Measurements from ENCODE around the gene TMEM245. TPM values are rescaled to one million over a fixed set of nuclear protein-coding genes. Genes with fewer than 3 reads are reported as not detected.

Gene TMEM245
- total and polyA plus RNA-seq, 2 donors (not counting 3 experiments of a cell fraction or from before 2014, with no cell fraction given): 44.2 to 48.0 TPM

- POLR2A ChIA-PET: no interaction called here
- Histone ChIP-seq H3K36me3 (ENCODE audit: control insufficient read depth in 2 of 2, extremely low read depth in 1 of 2, insufficient read depth in 2 of 2, low read length in 2 of 2) (peaks cover 0 to 5% of the 10 kb centered on the region in 2 experiments), H3K4me1 (ENCODE audit: control insufficient read depth, extremely low read depth, insufficient read depth, low read length) (peaks cover 18% of the 10 kb centered on the region), H3K9me1 (replicated peaks; ENCODE audit: control insufficient read depth, extremely low read depth, insufficient read depth, low read length) (no peaks in the 10 kb centered on the region), H3K27me3 (ENCODE audit: control insufficient read depth in 2 of 2, insufficient read depth in 2 of 2, low read length in 2 of 2) (no peaks in the 10 kb centered on the region), H2AFZ (ENCODE audit: low read depth, low read length) (no peak overlapping the region), H3K4me2 (ENCODE audit: insufficient read depth, low read length) (no peak overlapping the region), H3K9ac (replicated peaks; ENCODE audit: extremely low read depth, insufficient read depth, low read length) (no peak overlapping the region), H3K4me3 (replicated peaks in 1 of 3; ENCODE audit: insufficient read depth in 1 of 3, low read depth in 1 of 3, low read length in 3 of 3) (no peak overlapping the region), H3K9me3 (replicated peaks; ENCODE audit: control insufficient read depth, insufficient read depth, low read length) (no peaks in the 10 kb centered on the region), H3K27ac (ENCODE audit: insufficient read depth, low read depth, low read length) (no peak overlapping the region), H4K20me1 (replicated peaks; ENCODE audit: control insufficient read depth, extremely low read depth, insufficient read depth, low read length) (no peaks in the 10 kb centered on the region), H3K79me2 (ENCODE audit: control insufficient read depth, insufficient read depth, low read length) (peaks cover 2% of the 10 kb centered on the region)
- CTCF ChIA-PET: no interaction called here
- BruUV-seq (replicated peaks): no TSS peak
- FAIRE-seq (no peak), DNase-seq (ENCODE audit: low read depth, low spot score) (no peak)
- dilution Hi-C loops (cut with MboI; ENCODE audit: extremely low pct_ligation_motif_present, low sequenced_read_pairs) (no loop called here), intact Hi-C loops (cut with micrococcal nuclease) (no loop called here)
- TF ChIP-seq EZH2 (IDR thresholded peaks at IDR 0.05; ENCODE audit: borderline replicate concordance, low read depth, low read length, severe bottlenecking): no peak
- no peak for TF ChIP-seq CTCF (IDR thresholded peaks at IDR 0.05; ENCODE audit: extremely low read depth in 1 of 2, insufficient read depth in 1 of 2, low read depth in 1 of 2, low read length in 2 of 2)
- no peak for TF ChIP-seq POLR2AphosphoS5 (IDR thresholded peaks at IDR 0.05; ENCODE audit: insufficient read depth, low read depth, low read length)
- no peak for TF ChIP-seq GATA2 (IDR thresholded peaks at IDR 0.05; ENCODE audit: insufficient read depth, insufficient read length, low read depth, low read length)
- no peak for TF ChIP-seq POLR2A (IDR thresholded peaks at IDR 0.05; ENCODE audit: low read depth, low read length)
- no peak for TF ChIP-seq FOS (IDR thresholded peaks at IDR 0.05; ENCODE audit: borderline replicate concordance, insufficient read depth, low read length)
- no peak for TF ChIP-seq MAX (IDR thresholded peaks at IDR 0.05; ENCODE audit: insufficient read depth, insufficient read length)
These were observed 88.5 kb downstream of the TMEM245 start for GRCh38 chr9:109031241-109031640.
